CD4-positive, alpha-beta T cell treated with Interleukin-12 subunit alpha and Interleukin-12 subunit beta, for 1 hour (primary cell): ENCODE results near the gene ACP4.
A peak's percentile ranks its signal among the peaks of the same experiment; 100 is the strongest.
"Not testable (repeated sequence)": the region's sequence is repeated elsewhere in the genome, so short reads cannot be mapped to it uniquely, and the experiment has no call there.

Source experiments
- DNase-seq: peaks from one replicate; pipeline ENCODE4 v3.0.0-alpha.2; 2020

The ACP4 gene, protein sequence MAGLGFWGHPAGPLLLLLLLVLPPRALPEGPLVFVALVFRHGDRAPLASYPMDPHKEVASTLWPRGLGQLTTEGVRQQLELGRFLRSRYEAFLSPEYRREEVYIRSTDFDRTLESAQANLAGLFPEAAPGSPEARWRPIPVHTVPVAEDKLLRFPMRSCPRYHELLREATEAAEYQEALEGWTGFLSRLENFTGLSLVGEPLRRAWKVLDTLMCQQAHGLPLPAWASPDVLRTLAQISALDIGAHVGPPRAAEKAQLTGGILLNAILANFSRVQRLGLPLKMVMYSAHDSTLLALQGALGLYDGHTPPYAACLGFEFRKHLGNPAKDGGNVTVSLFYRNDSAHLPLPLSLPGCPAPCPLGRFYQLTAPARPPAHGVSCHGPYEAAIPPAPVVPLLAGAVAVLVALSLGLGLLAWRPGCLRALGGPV

DNA sequence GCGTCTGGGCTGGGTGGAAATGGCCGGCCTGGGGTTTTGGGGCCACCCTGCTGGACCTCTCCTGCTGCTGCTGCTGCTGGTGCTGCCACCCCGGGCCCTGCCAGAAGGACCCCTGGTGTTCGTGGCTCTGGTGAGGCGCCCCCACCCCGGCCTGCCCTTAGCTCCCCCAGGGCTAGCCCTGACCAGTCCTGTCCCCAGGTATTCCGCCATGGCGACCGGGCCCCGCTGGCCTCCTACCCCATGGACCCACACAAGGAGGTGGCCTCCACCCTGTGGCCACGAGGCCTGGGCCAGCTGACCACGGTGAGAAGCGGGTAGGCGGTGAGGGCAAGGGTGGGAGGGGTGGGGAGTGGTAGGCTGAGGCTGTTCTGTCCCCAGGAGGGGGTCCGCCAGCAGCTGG, at the start of gene ACP4:
Gene ACP4, plus strand, starts transcription at position 20 of the 400 bp plus-strand sequence. Its CDS starts 0 bp downstream, at position 20.
- DNase-seq: no peak

DNA sequence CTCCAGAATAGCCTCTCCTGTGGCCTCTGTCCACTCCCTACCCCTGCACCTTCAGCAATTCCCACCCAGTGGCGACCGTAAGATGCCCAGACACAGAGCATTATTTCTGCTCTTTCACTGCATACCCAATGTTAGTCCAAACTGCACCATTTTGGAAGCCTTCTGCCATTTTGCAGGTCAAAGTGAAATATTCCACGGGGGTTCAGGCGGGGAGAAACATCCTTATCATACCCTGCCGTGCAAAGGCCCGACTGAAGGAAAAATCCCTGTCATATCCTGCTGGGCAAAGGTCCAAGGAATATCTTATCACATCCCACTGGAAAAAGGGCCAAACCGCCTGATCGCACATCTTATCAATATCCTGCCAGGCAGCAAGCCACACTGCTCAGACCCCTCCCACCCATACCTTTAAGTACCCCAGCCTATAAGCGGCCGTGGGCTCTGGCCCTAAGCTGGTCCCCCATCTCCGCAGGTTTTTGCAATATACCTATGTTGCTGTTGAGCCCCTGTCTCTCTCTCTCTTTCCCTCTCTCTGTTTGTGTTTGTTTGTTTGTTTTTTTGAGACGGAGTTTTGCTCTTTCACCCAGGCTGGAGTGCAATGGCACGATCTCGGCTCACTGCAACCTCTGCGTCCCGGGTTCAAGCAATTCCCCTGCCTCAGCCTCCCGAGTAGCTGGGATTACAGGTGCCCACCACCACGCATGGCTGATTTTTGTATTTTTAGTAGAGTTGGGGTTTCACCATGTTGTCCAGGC, 48.9 kb upstream of the ACP4 start:
- no peak for DNase-seq

DNA sequence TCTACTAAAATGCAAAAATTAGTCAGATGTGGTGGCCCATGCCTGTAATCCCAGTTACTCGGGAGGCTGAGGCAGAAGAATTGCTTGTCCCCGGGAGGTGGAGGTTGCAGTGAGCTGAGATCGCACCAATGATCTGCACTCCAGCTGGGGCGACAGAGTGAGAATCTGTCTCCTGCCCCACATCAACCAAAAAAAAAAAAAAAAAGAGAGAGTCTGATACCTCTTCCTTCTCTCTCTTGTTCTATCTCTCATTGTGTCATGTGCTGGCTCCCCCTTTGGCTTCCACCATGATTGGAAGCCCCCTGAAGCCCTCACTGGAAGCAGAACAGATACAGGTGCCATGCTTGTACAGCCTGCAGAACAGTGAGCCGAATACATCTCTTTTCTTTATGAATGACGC, 46.7 kb upstream of the ACP4 start:
- no peak for DNase-seq

DNA sequence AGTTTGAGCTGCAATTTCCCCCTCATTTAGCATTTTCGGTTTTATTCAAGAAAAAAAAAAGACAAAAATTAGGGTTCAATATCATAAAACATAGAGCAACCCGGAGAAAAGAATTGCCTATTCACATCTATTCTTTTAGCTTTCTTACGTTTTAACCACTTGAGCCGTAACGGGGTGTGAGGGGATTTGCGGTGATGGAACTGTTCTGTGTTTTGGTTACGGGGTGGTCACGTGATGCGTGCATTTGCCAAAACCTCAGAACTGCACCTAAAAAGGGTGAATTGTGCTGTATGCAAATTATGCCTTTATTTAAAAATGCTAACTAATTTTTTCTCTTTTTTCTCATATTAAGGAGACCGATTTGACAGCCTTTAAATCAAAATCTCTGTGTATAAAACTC, 45.0 kb upstream of the ACP4 start:
- no peak for DNase-seq

DNA sequence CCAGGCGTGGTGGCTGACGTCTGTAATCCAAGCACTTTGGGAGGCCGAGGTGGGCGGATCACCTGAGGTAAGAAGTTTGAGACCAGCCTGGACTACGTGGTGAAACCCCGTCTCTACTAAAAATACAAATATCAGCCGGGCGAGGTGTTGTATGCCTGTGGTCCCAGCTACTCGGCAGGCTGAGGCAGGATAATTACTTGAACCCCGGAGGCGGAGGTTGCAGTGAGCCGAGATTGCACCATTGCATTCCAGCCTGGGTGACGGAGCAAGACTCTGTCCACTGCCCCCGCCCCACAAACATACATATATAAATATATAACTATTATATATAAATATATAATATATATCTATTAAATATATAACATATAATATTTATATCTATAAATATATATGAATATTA, 43.1 kb upstream of the ACP4 start:
- DNase-seq: not testable (repeated sequence)

DNA sequence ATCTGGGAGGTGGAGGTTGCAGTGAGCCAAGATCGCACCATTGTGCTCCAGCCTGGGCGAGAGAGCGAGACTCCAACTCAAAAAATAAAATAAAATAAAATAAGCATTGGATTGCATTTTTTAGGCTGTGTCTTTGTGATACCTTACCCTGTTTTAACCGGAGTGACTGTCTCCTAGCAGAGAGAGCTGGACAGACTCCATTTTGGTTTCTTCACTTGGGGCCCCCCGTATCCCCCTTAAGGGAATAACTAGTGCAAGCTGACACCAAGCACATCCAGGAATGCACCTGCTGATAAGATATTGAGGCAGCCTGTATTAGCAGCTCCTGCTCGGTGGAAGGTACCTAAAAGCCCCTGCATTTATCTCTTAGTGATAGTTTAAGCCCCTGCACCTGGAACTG, 40.7 kb upstream of the ACP4 start:
- no peak for DNase-seq

DNA sequence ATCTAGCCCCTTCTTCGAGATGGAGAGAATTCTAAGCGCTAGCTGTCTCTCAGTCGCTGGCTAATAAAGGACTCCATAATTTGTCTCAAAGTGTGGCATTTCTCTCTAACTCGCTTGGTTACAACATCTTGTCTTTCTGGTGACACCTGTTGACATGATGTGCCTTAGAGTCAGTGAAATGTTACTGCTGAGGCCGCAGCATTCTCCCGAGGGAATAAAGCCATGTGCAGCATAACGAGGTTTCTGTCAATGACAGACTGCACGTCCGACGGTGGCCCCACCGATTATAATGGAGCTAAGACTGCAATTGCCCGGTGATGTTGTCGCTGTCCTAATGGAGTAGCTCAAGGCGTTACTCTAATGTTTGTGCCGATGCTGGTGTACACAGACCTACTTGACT, 40.2 kb upstream of the ACP4 start:
- DNase-seq: no peak

DNA sequence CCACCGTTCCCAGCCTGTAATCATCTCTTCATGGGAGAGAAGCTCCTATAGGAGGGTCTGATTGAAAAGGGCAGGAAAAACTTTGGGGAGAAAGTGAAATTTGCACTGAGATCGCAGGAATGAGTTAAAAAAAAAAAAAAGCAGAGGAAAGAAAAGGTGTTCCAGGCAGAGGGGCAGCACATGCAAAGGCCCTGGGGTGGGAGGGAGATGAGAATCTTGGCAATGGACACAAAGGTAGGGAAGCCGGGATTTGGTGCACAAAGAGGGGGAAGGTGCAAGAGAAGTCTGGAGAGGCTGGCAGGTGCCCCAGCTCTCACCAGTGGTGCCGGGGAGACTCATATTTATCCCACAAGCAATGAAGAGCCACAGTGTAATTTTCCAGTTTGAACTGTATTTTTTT, 36.3 kb upstream of the ACP4 start:
- DNase-seq: no peak

DNA sequence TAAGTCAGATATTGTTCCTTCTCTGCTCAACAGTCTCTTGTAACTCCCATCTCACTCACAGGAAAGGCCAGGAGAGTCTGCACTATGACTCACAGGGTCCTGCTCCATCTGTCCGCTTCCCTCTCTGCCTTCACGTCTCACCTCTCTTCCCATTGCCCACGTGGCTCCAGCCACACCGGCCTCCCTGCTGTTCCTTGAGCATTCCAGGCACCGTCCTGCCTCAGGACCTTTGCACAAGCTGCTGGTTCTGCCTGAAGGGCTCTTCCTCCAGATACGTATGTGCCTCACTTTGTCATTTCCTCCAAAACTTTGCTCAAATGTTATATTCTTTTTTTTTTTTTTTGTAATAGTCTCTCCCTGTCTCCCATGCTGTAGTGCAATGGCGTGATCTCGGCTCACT, 34.0 kb upstream of the ACP4 start:
- DNase-seq: not testable (repeated sequence)

DNA sequence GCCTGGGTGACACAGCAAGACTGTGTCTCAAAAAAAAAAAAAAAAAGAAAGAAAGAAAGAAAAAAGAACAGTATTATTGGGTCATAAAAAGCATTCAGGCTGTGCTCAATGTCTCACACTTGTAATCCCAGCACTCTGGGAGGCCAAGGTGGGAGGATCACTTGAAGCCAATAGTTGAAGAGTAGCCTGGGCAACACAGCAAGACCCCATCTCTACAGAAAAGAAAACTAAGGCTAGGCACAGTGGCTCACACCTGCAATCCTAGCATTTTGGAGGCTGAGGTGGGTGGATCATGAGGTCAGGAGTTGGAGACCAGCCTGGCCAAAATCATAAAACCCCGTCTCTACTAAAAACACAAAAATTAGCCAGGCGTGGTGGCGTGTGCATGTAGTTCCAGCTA, 32.6 kb upstream of the ACP4 start:
- DNase-seq: not testable (repeated sequence)

DNA sequence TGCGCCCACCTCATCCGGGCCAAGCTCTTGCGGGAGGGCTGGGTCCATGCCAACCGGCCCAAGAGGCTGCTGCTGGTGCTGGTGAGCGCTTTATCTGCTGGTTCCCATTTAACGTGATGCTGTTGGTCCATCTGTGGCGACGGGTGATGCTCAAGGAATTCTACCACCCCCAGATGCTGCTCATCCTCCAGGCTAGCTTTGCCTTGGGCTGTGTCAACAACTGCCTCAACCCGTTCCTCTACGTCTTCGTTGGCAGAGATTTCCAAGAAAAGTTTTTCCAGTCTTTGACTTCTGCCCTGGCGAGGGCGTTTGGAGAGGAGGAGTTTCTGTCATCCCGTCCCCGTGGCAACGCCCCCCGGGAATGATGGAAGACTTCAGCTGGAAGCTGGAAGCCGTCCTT, 31.1 kb upstream of the ACP4 start:
- DNase-seq: not testable (repeated sequence)

DNA sequence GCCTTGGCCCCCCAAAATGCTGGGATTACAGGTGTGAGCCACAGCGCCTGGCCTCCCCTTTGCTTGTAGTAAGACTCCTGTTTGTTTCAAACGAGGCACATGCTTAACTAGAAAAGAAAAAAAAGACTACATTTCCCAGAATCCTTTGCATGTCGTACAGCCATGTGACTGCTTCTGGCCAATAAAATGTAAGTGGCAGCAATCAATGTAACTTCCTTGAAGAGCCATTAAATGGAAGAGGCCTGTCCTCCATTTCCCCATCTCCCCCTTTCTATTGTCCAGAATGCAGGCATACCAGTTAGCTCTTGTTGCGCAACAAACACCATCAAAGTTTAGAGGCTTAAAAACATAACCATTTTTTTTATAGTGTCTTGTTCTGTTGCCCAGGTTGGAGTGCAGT, 30.3 kb upstream of the ACP4 start:
- DNase-seq: peak; percentile 6

DNA sequence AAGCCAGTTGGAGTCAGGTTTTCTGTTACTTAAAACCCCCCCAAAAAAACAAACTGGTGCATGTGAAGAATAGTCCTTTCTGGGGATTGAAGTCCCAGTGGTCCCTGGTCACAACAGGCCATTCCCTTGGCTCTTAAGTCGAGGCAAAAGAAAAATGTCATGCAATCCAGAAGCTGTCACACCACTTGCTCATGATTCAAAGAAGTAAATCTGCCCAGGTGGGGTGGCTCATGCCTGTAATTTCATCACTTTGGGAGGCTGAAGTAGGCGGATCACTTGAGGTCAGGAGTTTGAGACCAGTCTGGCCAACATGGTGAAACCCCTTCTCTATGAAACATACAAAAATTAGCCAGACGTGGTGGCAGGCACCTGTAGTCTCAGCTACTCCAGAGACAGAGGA, 28.7 kb upstream of the ACP4 start:
- DNase-seq: not testable (repeated sequence)

DNA sequence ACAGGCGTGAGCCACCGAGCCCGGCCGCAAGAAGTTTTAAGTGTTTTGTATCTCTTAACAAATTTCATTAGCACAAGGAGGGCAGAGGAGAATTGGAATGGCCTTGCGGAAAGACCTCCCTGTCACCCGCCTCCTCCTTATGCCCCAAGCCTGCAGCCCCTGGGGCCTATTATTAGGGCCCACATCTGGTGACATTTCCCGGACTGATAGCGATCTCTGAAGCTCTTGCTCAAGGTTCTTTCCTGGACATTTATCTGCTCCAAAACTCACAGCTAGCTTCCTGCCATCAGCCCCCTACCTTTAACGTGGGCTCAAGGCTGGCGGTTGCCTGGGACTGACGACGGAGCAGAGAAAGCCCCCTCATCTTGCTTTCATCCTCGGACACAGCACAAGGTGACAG, 26.7 kb upstream of the ACP4 start:
- not testable (repeated sequence) for DNase-seq

DNA sequence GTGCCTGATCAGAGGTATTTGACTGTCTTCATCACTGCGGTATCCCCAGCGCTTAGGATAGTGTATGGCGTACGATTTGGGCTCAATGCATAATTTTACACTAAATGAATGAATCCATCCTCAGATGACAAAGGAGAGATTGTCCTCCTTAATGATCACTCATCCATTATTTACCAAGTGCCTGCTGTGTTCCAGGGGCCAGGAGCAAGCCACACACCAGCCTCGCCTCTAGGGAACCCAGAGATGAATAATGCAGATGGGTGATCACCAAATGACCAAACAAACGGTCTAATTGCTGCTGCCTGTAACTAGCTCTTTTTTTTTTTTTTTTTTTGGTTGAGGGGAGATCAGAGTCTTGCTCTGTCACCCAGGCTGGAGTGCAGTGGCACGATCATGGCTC, 25.8 kb upstream of the ACP4 start:
- DNase-seq: no peak

DNA sequence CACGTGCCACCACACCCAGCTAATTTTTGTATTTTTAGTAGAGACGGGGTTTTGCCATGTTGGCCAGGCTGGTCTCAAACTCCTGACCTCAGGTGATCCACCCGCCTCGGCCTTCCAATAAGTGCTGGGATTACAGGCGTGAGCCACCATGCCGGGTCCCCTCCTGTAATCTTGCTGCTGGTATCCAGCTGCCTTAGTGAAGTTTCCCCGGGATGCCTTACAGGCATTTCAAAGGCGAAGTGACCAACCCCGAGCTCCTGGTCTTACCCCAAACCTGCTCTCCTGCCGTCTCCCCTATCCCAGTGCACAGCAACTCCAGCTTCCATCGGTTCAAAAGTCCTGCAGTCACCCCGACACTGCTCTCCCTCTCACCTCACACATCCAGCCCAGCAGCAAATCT, 23.5 kb upstream of the ACP4 start:
- DNase-seq: not testable (repeated sequence)

DNA sequence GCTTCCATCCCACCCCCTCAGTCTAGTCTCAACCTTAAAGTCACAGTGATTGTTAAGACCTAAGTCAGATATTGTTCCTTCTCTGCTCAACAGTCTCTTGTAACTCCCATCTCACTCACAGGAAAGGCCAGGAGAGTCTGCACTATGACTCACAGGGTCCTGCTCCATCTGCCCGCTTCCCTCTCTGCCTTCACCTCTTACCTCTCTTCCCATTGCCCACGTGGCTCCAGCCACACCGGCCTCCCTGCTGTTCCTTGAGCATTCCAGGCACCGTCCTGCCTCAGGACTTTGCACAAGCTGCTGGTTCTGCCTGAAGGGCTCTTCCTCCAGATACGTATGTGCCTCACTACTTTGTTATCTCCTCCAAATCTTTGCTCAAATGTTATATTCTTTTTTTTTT, 23.0 kb upstream of the ACP4 start:
- not testable (repeated sequence) for DNase-seq

DNA sequence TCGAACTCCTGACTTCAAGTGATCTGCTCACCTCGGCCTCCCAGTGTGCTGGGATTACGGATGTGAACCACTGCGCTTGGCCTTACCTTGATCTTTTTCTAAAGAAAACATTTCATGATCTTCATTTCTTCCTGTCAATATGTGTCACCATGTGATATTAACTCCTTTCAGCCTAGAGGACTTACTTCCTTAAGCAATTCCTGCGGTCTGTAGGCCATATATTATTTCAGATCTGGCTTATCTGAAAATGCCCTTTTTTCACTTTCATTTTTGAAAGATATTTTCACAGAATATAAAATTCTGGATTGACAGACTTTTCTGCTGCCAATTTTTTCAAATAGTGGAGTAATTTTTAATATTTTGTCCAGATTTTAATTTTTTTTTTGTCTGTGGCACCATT, 21.9 kb upstream of the ACP4 start:
- DNase-seq: no peak

DNA sequence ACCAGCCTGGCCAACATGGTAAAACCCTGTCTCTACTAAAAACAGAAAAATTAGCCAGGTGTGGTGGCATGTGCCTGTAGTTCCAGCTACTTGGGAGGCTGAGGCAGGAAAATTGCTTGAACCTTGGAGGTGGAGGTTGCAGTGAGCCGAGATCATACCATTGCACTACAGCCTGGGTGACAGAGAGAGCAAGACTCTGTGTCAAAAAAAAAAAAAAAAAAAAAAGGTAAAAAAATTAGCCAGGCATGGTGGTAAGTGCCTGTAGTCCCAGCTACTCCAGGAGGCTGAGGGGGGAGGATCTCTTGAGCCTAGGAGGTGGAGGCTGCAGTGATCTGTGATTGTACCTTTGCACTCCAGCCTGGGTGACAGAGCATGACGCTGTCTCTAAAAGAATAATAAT, 20.1 kb upstream of the ACP4 start, which contains the start of gene GPR32:
Gene GPR32, plus strand, starts transcription at position 301 of the 400 bp plus-strand sequence. CDS start 137 bp downstream, outside the sequence.
- DNase-seq: not testable (repeated sequence)

DNA sequence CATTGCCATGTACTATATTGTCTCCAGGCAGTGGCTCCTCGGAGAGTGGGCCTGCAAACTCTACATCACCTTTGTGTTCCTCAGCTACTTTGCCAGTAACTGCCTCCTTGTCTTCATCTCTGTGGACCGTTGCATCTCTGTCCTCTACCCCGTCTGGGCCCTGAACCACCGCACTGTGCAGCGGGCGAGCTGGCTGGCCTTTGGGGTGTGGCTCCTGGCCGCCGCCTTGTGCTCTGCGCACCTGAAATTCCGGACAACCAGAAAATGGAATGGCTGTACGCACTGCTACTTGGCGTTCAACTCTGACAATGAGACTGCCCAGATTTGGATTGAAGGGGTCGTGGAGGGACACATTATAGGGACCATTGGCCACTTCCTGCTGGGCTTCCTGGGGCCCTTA, 19.3 kb upstream of the ACP4 start:
- DNase-seq: no peak

DNA sequence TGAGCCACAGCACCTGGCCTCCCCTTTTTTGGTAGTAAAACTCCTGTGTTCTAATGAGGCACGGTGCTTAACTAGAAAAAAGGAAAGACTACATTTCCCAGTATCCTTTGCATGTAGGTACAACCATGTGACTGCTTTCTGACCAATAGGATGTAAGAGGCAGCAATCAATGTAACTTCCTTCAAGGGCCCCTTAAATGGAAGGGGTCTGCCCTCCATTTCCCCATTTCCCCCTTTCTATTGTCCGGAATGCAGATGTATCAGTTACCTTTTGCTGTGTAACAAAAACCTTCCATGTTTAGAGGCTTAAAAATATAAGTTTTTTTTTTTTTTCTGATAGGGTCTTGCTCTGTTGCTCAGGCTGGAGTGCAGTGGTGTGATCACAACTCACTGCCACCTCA, 17.7 kb upstream of the ACP4 start:
- DNase-seq: no peak

DNA sequence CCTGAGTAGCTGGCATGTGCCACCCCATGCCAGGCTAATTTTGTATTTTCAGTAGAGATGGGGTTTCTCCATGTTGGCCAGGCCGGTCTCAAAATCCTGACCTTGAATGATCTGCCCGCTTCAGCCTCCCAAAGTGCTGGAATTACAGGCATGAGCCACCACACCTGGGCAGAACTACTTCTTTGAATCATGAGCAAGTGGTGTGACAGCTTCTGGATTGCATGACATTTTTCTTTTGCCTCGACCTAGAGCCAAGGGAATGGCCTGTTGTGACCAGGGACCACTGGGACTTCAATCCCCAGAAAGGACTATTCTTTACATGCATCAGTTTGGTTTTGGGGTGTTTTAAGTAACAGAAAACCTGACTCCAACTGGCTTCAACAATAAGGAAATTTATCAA, 17.3 kb upstream of the ACP4 start:
- DNase-seq: not testable (repeated sequence)

DNA sequence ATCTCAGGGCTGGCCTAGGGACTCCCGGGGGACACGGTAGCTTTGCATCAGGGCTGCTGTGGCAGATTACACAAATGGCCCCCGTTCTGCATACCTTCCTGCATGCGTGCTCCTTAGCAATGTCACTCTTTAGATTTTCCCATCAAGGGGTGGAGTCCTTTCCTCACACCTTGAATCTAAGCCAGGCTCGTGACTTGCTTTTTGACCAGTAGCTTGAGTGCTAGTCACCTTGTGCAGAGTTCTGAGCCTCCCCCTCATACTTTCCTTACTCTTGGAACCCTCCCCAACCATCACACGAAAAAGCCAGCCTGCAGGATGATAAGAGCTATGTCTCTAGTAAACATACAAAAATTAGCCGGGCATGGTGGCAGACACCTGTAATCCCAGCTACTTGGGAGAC, 16.8 kb upstream of the ACP4 start:
- not testable (repeated sequence) for DNase-seq

DNA sequence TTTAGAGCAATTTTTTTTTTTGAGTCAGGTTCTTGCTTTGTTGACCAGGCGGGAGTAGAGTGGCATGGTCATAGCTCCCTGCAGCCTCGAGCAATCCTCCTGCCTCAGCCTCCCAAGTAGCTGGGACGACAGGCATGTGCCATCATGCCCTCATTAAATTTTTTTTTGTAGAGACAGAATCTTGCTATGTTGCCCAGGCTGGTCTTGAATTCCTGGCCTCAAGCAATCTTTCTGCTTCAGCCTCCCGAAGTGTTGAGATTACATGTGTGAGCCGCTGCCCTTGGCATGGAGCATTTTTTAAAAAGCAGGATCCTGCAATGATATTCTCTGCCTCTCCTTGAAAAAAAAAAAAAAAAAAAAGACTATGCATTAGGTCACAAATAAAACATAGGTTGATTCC, 14.1 kb upstream of the ACP4 start:
- DNase-seq: no peak
